Endothelial cell of umbilical vein (primary cell): ENCODE results near the gene TNP1.

ENCODE experiments used
- CTCF ChIP-seq, 2 donors: IDR thresholded peaks; 1 replicate in 1 of 2; 2 replicates in 1 of 2; pipeline ENCODE4 v1.5.1; 2011; ENCODE audit warnings: low read length in 2 of 2, mild to moderate bottlenecking in 2 of 2, moderate library complexity in 2 of 2, control low read depth in 1 of 2, inconsistent platforms in 1 of 2, low read depth in 1 of 2; ENCODE audit not compliant: insufficient read depth in 1 of 2; ENCODE audit errors: extremely low read depth in 1 of 2
- JUN ChIP-seq: IDR thresholded peaks from 2 replicates; pipeline ENCODE4 v1.6.1; 2011; ENCODE audit warnings: borderline replicate concordance, low read depth; ENCODE audit not compliant: insufficient read length, insufficient read depth
- POLR2A ChIP-seq: IDR thresholded peaks from 2 replicates; pipeline ENCODE4 v1.6.1; 2012; ENCODE audit warnings: low read depth, mild to moderate bottlenecking, control low read depth, low read length
- POLR2AphosphoS5 ChIP-seq: IDR thresholded peaks from 2 replicates; pipeline ENCODE4 v1.6.1; 2012; ENCODE audit warnings: low read depth, mild to moderate bottlenecking, control low read depth, low read length, moderate library complexity; ENCODE audit not compliant: insufficient read depth

DNA sequence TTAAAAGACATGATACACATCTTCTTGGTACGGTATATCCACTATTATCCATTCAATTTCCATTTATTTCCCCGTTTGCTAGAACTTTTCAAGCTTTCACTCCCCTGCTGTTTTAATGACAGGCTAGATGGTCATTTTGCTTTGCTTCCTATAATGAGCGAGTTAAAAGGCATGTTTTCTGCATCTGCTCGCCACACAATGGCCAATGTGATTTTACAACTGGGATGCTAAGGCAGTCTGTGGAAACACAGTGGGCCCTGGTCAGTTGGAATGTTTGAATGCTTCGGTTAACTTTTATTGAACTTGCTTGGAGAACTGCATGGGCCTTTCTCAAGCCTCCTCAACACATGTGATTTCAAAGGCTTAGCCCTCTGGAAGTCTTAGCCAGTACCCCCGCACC lies 48.4 kb upstream of the TNP1 start:
- no peak for TF ChIP-seq CTCF (IDR thresholded peaks at IDR 0.05; ENCODE audit: extremely low read depth in 1 of 2, insufficient read depth in 1 of 2, low read depth in 1 of 2, low read length in 2 of 2)
- TF ChIP-seq POLR2A, result no peak
- no peak for TF ChIP-seq POLR2AphosphoS5
- TF ChIP-seq JUN, result no peak
